H1 (cell line): Measurements from ENCODE around the gene OR2Y1. TPM values are rescaled to one million over a fixed set of nuclear protein-coding genes. Genes with fewer than 3 reads are reported as not detected.

Experiments
- CTCF ChIA-PET: fragments of 300-600 bp; sonication (Branson Sonifier 250); formaldehyde crosslinking; loops from one replicate; lab custom pipeline; 2021; ENCODE audit not compliant: partially characterized antibody; lab: Charles Lee
- POLR2A ChIA-PET: fragments of 300-600 bp; sonication (Branson Sonifier 250); formaldehyde crosslinking; loops from one replicate; lab custom pipeline; 2021; ENCODE audit warnings: inconsistent platforms; ENCODE audit not compliant: partially characterized antibody; lab: Charles Lee
- DNase-seq, 2 experiments: peaks; one replicate each; pipeline versions ENCODE4 v3.0.0 to v3.0.0-alpha.2; 2010 to 2022; ENCODE audit warnings: low spot score in 2 of 2, low read depth in 1 of 2, mixed read lengths in 1 of 2
- FAIRE-seq: peaks from 2 replicates; lab custom pipeline; 2011; peaks lifted over from hg19 to GRCh38; lab: Jason Lieb, UNC
- H2AFZ ChIP-seq: 2 replicates; pipeline ENCODE4 v1.8.1; 2012; ENCODE audit warnings: low read length, inconsistent platforms
- H2AK5ac ChIP-seq: 2 replicates; pipeline ENCODE4 v1.6.1; 2013; ENCODE audit warnings: low read depth, low read length
- H2BK120ac ChIP-seq: replicated peaks from 2 replicates; pipeline ENCODE3; 2013; ENCODE audit warnings: low read depth, low read length, inconsistent platforms
- H2BK12ac ChIP-seq: 2 replicates; pipeline ENCODE4 v1.6.1; 2013; ENCODE audit warnings: low read depth, low read length
- H2BK15ac ChIP-seq: 2 replicates; pipeline ENCODE4 v1.6.1; 2013; ENCODE audit warnings: low read length
- H2BK20ac ChIP-seq: 2 replicates; pipeline ENCODE4 v1.6.1; 2013; ENCODE audit warnings: low read length
- H2BK5ac ChIP-seq: 2 replicates; pipeline ENCODE4 v1.6.1; 2013; ENCODE audit warnings: low read depth, low read length
- H3K14ac ChIP-seq: 2 replicates; pipeline ENCODE4 v1.6.1; 2013; ENCODE audit warnings: inconsistent platforms; ENCODE audit not compliant: insufficient read length
- H3K18ac ChIP-seq: 2 replicates; pipeline ENCODE4 v1.6.1; 2013; ENCODE audit warnings: low read length; ENCODE audit errors: extremely low read depth
- H3K23ac ChIP-seq: 2 replicates; pipeline ENCODE4 v1.6.1; 2013; ENCODE audit warnings: inconsistent platforms; ENCODE audit not compliant: insufficient read length
- H3K23me2 ChIP-seq: 2 replicates; pipeline ENCODE4 v1.6.1; 2013; ENCODE audit warnings: low read depth, low read length
- H3K27ac ChIP-seq: 2 replicates; pipeline ENCODE4 v1.6.1; 2011; ENCODE audit warnings: low read depth, low read length, inconsistent platforms
- H3K27me3 ChIP-seq, 4 experiments: replicated peaks in 1 of 4; 1 replicate in 1 of 4; 2 replicates in 3 of 4; pipeline versions ENCODE4 v1.6.1 to v1.8.1; 2011 to 2013; ENCODE audit warnings: low read length in 3 of 4, mild to moderate bottlenecking in 3 of 4, inconsistent platforms in 2 of 4, mixed read lengths in 2 of 4, moderate library complexity in 1 of 4; ENCODE audit not compliant: control insufficient read depth in 3 of 4, insufficient read depth in 3 of 4; ENCODE audit errors: extremely low read depth in 1 of 4
- H3K36me3 ChIP-seq, 4 experiments: 2 replicates each; pipeline versions ENCODE4 v1.6.1 to v1.8.1; 2011 to 2013; ENCODE audit warnings: mild to moderate bottlenecking in 4 of 4, low read length in 3 of 4, moderate library complexity in 2 of 4, control low read depth in 1 of 4, inconsistent platforms in 1 of 4; ENCODE audit not compliant: insufficient read depth in 4 of 4, control insufficient read depth in 2 of 4
- H3K4ac ChIP-seq: replicated peaks from 2 replicates; pipeline ENCODE3; 2013; ENCODE audit warnings: low read length, low read depth, mixed read lengths, inconsistent platforms; ENCODE audit not compliant: insufficient read length
- H3K4me1 ChIP-seq, 4 experiments: replicated peaks in 1 of 4; 1 replicate in 1 of 4; 2 replicates in 3 of 4; pipeline versions ENCODE4 v1.6.1 to v1.8.1; 2011 to 2013; ENCODE audit warnings: low read length in 3 of 4, inconsistent platforms in 2 of 4, mixed read lengths in 1 of 4; ENCODE audit not compliant: insufficient read depth in 4 of 4, control insufficient read depth in 3 of 4
- H3K4me2 ChIP-seq, 2 experiments: 2 replicates each; pipeline versions ENCODE4 v1.6.1 to v1.8.1; 2011 to 2013; ENCODE audit warnings: low read depth in 2 of 2, low read length in 2 of 2, control low read depth in 1 of 2, inconsistent platforms in 1 of 2, mild to moderate bottlenecking in 1 of 2; ENCODE audit not compliant: insufficient read depth in 1 of 2
- H3K4me3 ChIP-seq, 4 experiments: fragments of 200-600, 300-600 bp in 1 of 4; sonication (generic), shearing (Covaris generic), sonication (Bioruptor Twin) in 1 of 4; 2 replicates each; pipeline versions ENCODE4 v1.5.1 to v1.8.1; 2011 to 2016; ENCODE audit warnings: low read length in 4 of 4, low read depth in 3 of 4, control low read depth in 2 of 4, inconsistent platforms in 2 of 4, mild to moderate bottlenecking in 2 of 4, mixed read lengths in 1 of 4, moderate library complexity in 1 of 4; ENCODE audit not compliant: insufficient read depth in 2 of 4; ENCODE audit errors: extremely low read depth in 1 of 4
- H3K56ac ChIP-seq: replicated peaks from 2 replicates; pipeline ENCODE3; 2013; ENCODE audit warnings: low read depth, mild to moderate bottlenecking, mixed read lengths, low read length, inconsistent platforms; ENCODE audit not compliant: insufficient read length
- H3K79me1 ChIP-seq: 2 replicates; pipeline ENCODE4 v1.6.1; 2013; ENCODE audit warnings: low read depth, low read length, control low read depth
- H3K79me2 ChIP-seq, 2 experiments: 2 replicates each; pipeline versions ENCODE4 v1.6.1 to v1.8.1; 2012 to 2013; ENCODE audit warnings: low read length in 2 of 2, mild to moderate bottlenecking in 2 of 2, inconsistent platforms in 1 of 2; ENCODE audit not compliant: insufficient read depth in 2 of 2, control insufficient read depth in 1 of 2
- H3K9ac ChIP-seq, 4 experiments: replicated peaks in 1 of 4; 1 replicate in 1 of 4; 2 replicates in 3 of 4; pipeline versions ENCODE4 v1.6.1 to v1.8.1; 2011 to 2013; ENCODE audit warnings: low read depth in 3 of 4, low read length in 3 of 4, control low read depth in 2 of 4, mild to moderate bottlenecking in 2 of 4, moderate library complexity in 2 of 4, inconsistent platforms in 1 of 4; ENCODE audit errors: extremely low read depth in 1 of 4
- H3K9me3 ChIP-seq, 2 experiments: 2 replicates each; pipeline versions ENCODE4 v1.6.1 to v1.8.1; 2012 to 2013; ENCODE audit warnings: mild to moderate bottlenecking in 2 of 2, moderate library complexity in 2 of 2, control low read depth in 1 of 2, inconsistent platforms in 1 of 2, low read depth in 1 of 2, low read length in 1 of 2, mixed read lengths in 1 of 2; ENCODE audit not compliant: insufficient read depth in 2 of 2
- H4K20me1 ChIP-seq, 2 experiments: replicated peaks in 1 of 2; 2 replicates each; pipeline versions ENCODE3 to v1.8.1; 2011 to 2013; ENCODE audit warnings: inconsistent platforms in 2 of 2, low read length in 2 of 2, mild to moderate bottlenecking in 1 of 2; ENCODE audit not compliant: insufficient read depth in 2 of 2, control insufficient read depth in 1 of 2
- H4K5ac ChIP-seq: 2 replicates; pipeline ENCODE4 v1.6.1; 2013; ENCODE audit warnings: low read length, low read depth, mixed read lengths, inconsistent platforms; ENCODE audit not compliant: insufficient read length
- H4K8ac ChIP-seq: 2 replicates; pipeline ENCODE4 v1.8.0; 2013; ENCODE audit warnings: mild to moderate bottlenecking, moderate library complexity, low read length, inconsistent platforms; ENCODE audit not compliant: insufficient read depth; ENCODE audit errors: extremely low read depth
- H4K91ac ChIP-seq: replicated peaks from 2 replicates; pipeline ENCODE3; 2013; ENCODE audit warnings: low read length, mixed read lengths, inconsistent platforms; ENCODE audit not compliant: insufficient read length
- TAF7 ChIP-seq: optimal IDR thresholded peaks from 2 replicates; pipeline ENCODE3; 2011; ENCODE audit warnings: low read depth, mild to moderate bottlenecking, inconsistent platforms, low read length, moderate library complexity, borderline replicate concordance
- TEAD4 ChIP-seq: IDR thresholded peaks from 2 replicates; pipeline ENCODE4 v1.6.1; 2012; ENCODE audit warnings: low read depth, low read length, inconsistent platforms, mixed read lengths
- WGBS, 2 experiments: shearing (Covaris generic) in 1 of 2; methylation state at CpG; one replicate each; pipeline versions ENCODE4 v1.1.6 to v1.1.7; 2013 to 2015; ENCODE audit warnings: low lambda C conversion rate in 2 of 2, mixed read lengths in 2 of 2, inconsistent platforms in 1 of 2, low coverage in 1 of 2, missing lambda C conversion rate in 1 of 2; ENCODE audit not compliant: insufficient replicate concordance in 2 of 2, insufficient coverage in 1 of 2, insufficient read length in 1 of 2; ENCODE audit errors: extremely low coverage in 1 of 2, missing lambda C conversion rate in 1 of 2; 5-methylcytosine and 5-hydroxymethylcytosine counted together
- polyA plus RNA-seq, 7 experiments: library from polyadenylated mRNA; depleted of rRNA in 3 of 7; stranded (reverse) in 5 of 7; unstranded in 2 of 7; fragments of >200 nt in 5 of 7; fragments of 200-250 nt in 2 of 7; gene quantifications; 1 replicate in 5 of 7; 2 replicates in 1 of 7; 4 replicates in 1 of 7; pipeline versions ENCODE4 v1.2.1 to v1.2.3, GENCODE V29; 2011 to 2013; ENCODE audit warnings: missing spikeins in 2 of 7, mixed read lengths in 2 of 7
- total RNA-seq: library from RNA; stranded (reverse); fragmentation: NEBNext Ultra II Directional; extraction: Animal tissue kit (Norgen Biotek cat#: 25700); gene quantifications from 2 replicates; pipeline ENCODE4 v1.2.1, GENCODE V29; 2021

The OR2Y1 gene
- total and polyA plus RNA-seq, 2 of the 8 experiments (the other 6 are each of a cell fraction or from before 2014, with no cell fraction given), result not detected

DNA sequence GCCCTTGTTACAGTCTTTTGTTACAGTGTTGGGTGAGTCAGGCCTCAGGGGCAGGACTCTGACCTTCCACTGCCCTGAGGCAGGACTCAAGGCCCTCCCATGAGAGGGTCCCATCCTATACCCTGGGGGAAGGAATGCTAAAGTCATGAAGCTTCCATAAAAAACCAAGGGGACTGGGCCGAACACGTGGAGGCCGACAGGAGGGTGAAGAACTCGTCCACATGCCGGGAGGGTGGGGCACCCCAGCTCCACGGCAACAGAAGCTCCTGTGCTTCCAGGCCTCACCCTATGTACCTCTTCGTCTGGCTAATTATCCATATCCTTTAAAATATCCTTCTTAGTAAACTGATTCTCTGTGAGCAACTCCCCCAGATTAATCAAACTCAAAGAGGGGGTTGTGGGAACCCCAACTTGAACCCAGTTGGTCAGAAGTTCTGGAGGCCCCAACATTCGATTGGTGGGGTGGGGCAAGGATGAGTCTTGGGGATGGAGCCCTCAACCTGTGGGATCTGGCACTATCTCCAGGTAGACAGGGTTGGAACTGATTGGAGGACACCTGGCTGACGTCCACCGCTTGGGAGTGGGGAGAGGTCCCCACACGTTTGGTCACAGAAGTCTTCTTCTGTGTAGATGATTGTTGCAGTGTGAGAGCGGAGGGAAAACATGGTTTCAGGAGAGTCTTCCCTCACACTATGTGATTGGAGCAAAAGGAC is 43.6 kb upstream of the OR2Y1 start:
- no peak overlapping the region for H3K9ac ChIP-seq
- no peak overlapping the region; the same call in 1 of the 2 replicates for H3K27ac ChIP-seq
- no peaks in the 10 kb centered on the region for H3K9me3 ChIP-seq
- peak overlapping the region; percentile 64 for H2BK20ac ChIP-seq
- no peak overlapping the region for H3K14ac ChIP-seq
- H3K79me1 ChIP-seq, result no peaks in the 10 kb centered on the region; the same call in 1 of the 2 replicates
- no peak overlapping the region for H3K4ac ChIP-seq
- ChIA-PET POLR2A (interaction anchor here (0.9 to 3.2 kb wide), 3 partner anchors 10 to 20 kb away, joined by 3 to 26 read pairs (median 3); partner anchors contain the start of gene MGAT1), CTCF (interaction anchor here (0.7 to 10.6 kb wide), 10 partner anchors 8 to 155 kb away, joined by 3 to 99 read pairs (median 6); partner anchors contain the start of gene MGAT1)
- H3K23me2 ChIP-seq, result no peaks in the 10 kb centered on the region
- H3K36me3 ChIP-seq, result no peaks in the 10 kb centered on the region
- no peak overlapping the region for H2BK120ac ChIP-seq
- DNase-seq, result no peak
- no peaks in the 10 kb centered on the region for H4K20me1 ChIP-seq
- H3K4me2 ChIP-seq, result no peak overlapping the region
- no peak overlapping the region for H3K18ac ChIP-seq
- no peak overlapping the region for H4K91ac ChIP-seq
- no peak overlapping the region for H2AFZ ChIP-seq
- H2BK15ac ChIP-seq, result peak overlapping the region; percentile 98; the same call in 1 of the 2 replicates
- H3K79me2 ChIP-seq, result no peaks in the 10 kb centered on the region
- no peak overlapping the region for H4K8ac ChIP-seq
- H2BK12ac ChIP-seq, result peak overlapping the region; percentile 80; the same call in 1 of the 2 replicates
- WGBS, 2 experiments, result 93% methylated on average over 12 of the region's 12 CpGs; no CpG with 5 or more reads in 1 of the 2 experiments
- no peak for FAIRE-seq
- no peak overlapping the region for H3K4me3 ChIP-seq
- no peak overlapping the region for H3K56ac ChIP-seq
- no peak overlapping the region for H2BK5ac ChIP-seq
- H3K23ac ChIP-seq, result no peak overlapping the region
- H3K27me3 ChIP-seq, result no peaks in the 10 kb centered on the region
- H4K5ac ChIP-seq, result no peak overlapping the region
- H2AK5ac ChIP-seq, result peak overlapping the region; percentile 42; the same call in 1 of the 2 replicates
- H3K4me1 ChIP-seq, result peaks cover 17 to 34% (median 26%) of the 10 kb centered on the region in 4 experiments
- TF ChIP-seq TEAD4 (no peak), TAF7 (no peak)
